Mesenchymal stem cell (in vitro differentiated cells and primary cell): ENCODE results near the gene CD6.

Source experiments
- DNase-seq: peaks from one replicate; pipeline ENCODE4 v3.0.0-alpha.2; 2013
- H2AFZ ChIP-seq: one replicate; pipeline ENCODE4 v1.6.1; 2013; ENCODE audit warnings: low read depth, mild to moderate bottlenecking, control low read depth, inconsistent platforms, low read length, moderate library complexity
- H2AK5ac ChIP-seq: 2 replicates; pipeline ENCODE4 v1.6.1; 2013; ENCODE audit warnings: low read length, moderate library complexity, mild to moderate bottlenecking, inconsistent platforms; ENCODE audit not compliant: severe bottlenecking
- H2BK120ac ChIP-seq: one replicate; pipeline ENCODE4 v1.6.1; 2013; ENCODE audit warnings: low read depth, mild to moderate bottlenecking, inconsistent platforms, low read length, moderate library complexity
- H2BK12ac ChIP-seq, 2 experiments: one replicate each; pipeline ENCODE4 v1.6.1; 2013; ENCODE audit warnings: inconsistent platforms in 2 of 2, low read length in 2 of 2, mild to moderate bottlenecking in 2 of 2, moderate library complexity in 2 of 2, control low read depth in 1 of 2
- H2BK15ac ChIP-seq: one replicate; pipeline ENCODE4 v1.6.1; 2013; ENCODE audit warnings: mild to moderate bottlenecking, low read depth, inconsistent platforms; ENCODE audit not compliant: poor library complexity, severe bottlenecking
- H2BK5ac ChIP-seq: 2 replicates; pipeline ENCODE4 v1.6.1; 2013; ENCODE audit warnings: low read depth, mild to moderate bottlenecking, low read length, control low read depth, inconsistent platforms; ENCODE audit not compliant: poor library complexity, severe bottlenecking
- H3K14ac ChIP-seq, 2 experiments: one replicate each; pipeline ENCODE4 v1.6.1; 2013; ENCODE audit warnings: inconsistent platforms in 2 of 2, low read length in 2 of 2, control low read depth in 1 of 2, mild to moderate bottlenecking in 1 of 2, moderate library complexity in 1 of 2
- H3K18ac ChIP-seq, 2 experiments: one replicate each; pipeline ENCODE4 v1.6.1; 2013; ENCODE audit warnings: inconsistent platforms in 2 of 2, low read length in 2 of 2, control low read depth in 1 of 2, low read depth in 1 of 2, mild to moderate bottlenecking in 1 of 2
- H3K23ac ChIP-seq, 2 experiments: one replicate each; pipeline ENCODE4 v1.6.1; 2013; ENCODE audit warnings: inconsistent platforms in 2 of 2, low read length in 2 of 2, mild to moderate bottlenecking in 2 of 2, moderate library complexity in 2 of 2, control low read depth in 1 of 2
- H3K27ac ChIP-seq: 2 replicates; pipeline ENCODE4 v1.5.1; 2013; ENCODE audit warnings: mild to moderate bottlenecking, moderate library complexity, low read length, control low read depth, inconsistent platforms; ENCODE audit not compliant: poor library complexity, severe bottlenecking
- H3K27me3 ChIP-seq, 2 experiments: 2 replicates each; pipeline versions ENCODE4 v1.6.1 to v1.7.0; 2013; ENCODE audit warnings: low read length in 2 of 2, mild to moderate bottlenecking in 2 of 2, moderate library complexity in 2 of 2, control low read depth in 1 of 2, inconsistent platforms in 1 of 2; ENCODE audit not compliant: control insufficient read depth in 1 of 2, insufficient read depth in 1 of 2
- H3K36me3 ChIP-seq, 2 experiments: 2 replicates each; pipeline versions ENCODE4 v1.6.1 to v1.7.0; 2013; ENCODE audit warnings: low read length in 2 of 2, control low read depth in 1 of 2, inconsistent platforms in 1 of 2, low read depth in 1 of 2, mild to moderate bottlenecking in 1 of 2; ENCODE audit not compliant: insufficient read depth in 2 of 2, control insufficient read depth in 1 of 2
- H3K4ac ChIP-seq, 2 experiments: one replicate each; pipeline ENCODE4 v1.6.1; 2013; ENCODE audit warnings: inconsistent platforms in 2 of 2, low read length in 2 of 2, mild to moderate bottlenecking in 2 of 2, moderate library complexity in 2 of 2, control low read depth in 1 of 2, low read depth in 1 of 2
- H3K4me1 ChIP-seq: 2 replicates; pipeline ENCODE4 v1.6.1; 2013; ENCODE audit warnings: low read depth, low read length, control low read depth; ENCODE audit not compliant: control insufficient read depth, insufficient read depth
- H3K4me2 ChIP-seq: 2 replicates; pipeline ENCODE4 v1.6.1; 2013; ENCODE audit warnings: low read length, mild to moderate bottlenecking, inconsistent platforms; ENCODE audit not compliant: poor library complexity, severe bottlenecking
- H3K4me3 ChIP-seq, 2 experiments: 2 replicates each; pipeline versions ENCODE4 v1.5.1 to v1.7.0; 2013; ENCODE audit warnings: low read length in 2 of 2, mild to moderate bottlenecking in 2 of 2, control low read depth in 1 of 2, low read depth in 1 of 2; ENCODE audit not compliant: insufficient read depth in 1 of 2
- H3K79me1 ChIP-seq: replicated peaks from 2 replicates; pipeline ENCODE4 v1.6.1; 2013; ENCODE audit warnings: mild to moderate bottlenecking, control low read depth, low read length, inconsistent platforms; ENCODE audit not compliant: poor library complexity, severe bottlenecking
- H3K9ac ChIP-seq: 2 replicates; pipeline ENCODE4 v1.7.0; 2013; ENCODE audit warnings: mild to moderate bottlenecking, low read length, moderate library complexity
- H3K9me3 ChIP-seq: 2 replicates; pipeline ENCODE4 v1.7.0; 2013; ENCODE audit warnings: mild to moderate bottlenecking, low read length; ENCODE audit not compliant: control insufficient read depth
- H4K8ac ChIP-seq: one replicate; pipeline ENCODE4 v1.6.1; 2013; ENCODE audit warnings: inconsistent platforms, mild to moderate bottlenecking, low read length, moderate library complexity
- H4K91ac ChIP-seq: one replicate; pipeline ENCODE4 v1.6.1; 2013; ENCODE audit warnings: mild to moderate bottlenecking, low read length, inconsistent platforms
- WGBS: methylation state at CpG from one replicate; pipeline ENCODE4 v1.1.7; 2013; ENCODE audit warnings: mixed read lengths; 5-methylcytosine and 5-hydroxymethylcytosine counted together

The CD6 gene

DNA sequence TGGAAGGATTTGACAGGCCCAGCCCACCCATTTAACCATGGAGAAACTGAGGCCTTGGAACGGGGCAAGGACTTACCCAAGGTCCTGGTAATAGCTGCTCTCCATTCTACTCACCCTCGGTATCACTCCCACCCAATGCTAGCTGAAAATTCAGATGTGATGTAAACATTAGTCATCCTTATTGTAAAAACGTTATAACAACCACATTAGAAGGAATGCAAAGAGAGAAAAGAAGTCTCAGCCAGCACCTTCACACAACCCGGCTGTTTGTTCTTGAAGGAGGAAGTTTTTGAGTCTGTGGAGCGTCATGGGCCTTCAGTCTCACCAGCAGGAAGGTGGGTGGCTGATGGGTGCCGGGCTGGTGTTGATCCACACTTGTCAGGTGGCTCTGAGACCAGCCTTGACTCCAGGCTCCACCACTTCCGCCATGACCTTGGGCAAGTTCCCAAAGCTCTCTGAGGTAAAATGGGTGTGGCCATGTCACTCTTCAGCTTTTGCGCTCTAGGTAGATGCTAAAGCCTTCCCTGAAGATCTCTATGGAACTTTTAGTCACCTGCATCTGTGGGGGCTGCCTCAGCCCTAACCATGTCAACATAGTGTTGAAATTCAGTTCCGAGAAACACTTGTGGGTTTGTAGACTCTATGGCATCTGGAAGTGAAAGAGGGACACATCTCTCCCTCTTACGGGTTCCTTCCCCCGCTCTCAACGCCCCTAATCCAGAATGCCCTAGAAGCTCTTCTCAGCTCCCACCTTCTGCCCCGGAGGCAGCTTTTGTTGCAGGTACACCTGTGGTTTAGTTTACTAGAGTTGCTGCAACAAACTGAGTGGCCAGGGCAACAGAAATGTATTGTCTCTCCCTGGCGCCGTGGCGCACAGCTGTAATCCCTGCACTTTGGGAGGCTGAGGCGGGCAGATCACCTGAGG is 14.8 kb downstream of the CD6 start:
- Histone ChIP-seq H3K18ac (no peak overlapping the region), H3K27me3 (peaks cover 16 to 55% of the 10 kb centered on the region in 2 experiments), H3K4me1 (peaks cover 2% of the 10 kb centered on the region), H3K14ac (no peak overlapping the region), H2BK15ac (no peak overlapping the region), H3K36me3 (no peaks in the 10 kb centered on the region), H2AK5ac (no peak overlapping the region), H3K79me1 (no peaks in the 10 kb centered on the region), H2BK120ac (no peak overlapping the region), H3K4me2 (no peak overlapping the region), H4K91ac (no peak overlapping the region), H2BK5ac (no peak overlapping the region), H3K23ac (no peak overlapping the region), H4K8ac (no peak overlapping the region), H3K9ac (no peak overlapping the region), H2BK12ac (no peak overlapping the region), H2AFZ (no peak overlapping the region), H3K27ac (no peak overlapping the region), H3K4me3 (no peak overlapping the region), H3K4ac (no peak overlapping the region), H3K9me3 (no peaks in the 10 kb centered on the region)
- 85% methylated on average over 14 of the region's 17 CpGs for WGBS
- DNase-seq = no peak

- Histone ChIP-seq H3K9me3 (no peaks in the 10 kb centered on the region), H2BK5ac (no peak overlapping the region), H3K27ac (no peak overlapping the region), H2AFZ (no peak overlapping the region), H2BK120ac (no peak overlapping the region), H3K36me3 (no peaks in the 10 kb centered on the region), H3K4ac (no peak overlapping the region), H4K8ac (no peak overlapping the region), H3K23ac (no peak overlapping the region), H3K4me1 (peaks cover 2% of the 10 kb centered on the region), H3K18ac (no peak overlapping the region), H4K91ac (no peak overlapping the region), H3K14ac (no peak overlapping the region), H2BK12ac (no peak overlapping the region), H3K79me1 (no peaks in the 10 kb centered on the region), H3K4me3 (no peak overlapping the region), H3K27me3 (peaks cover 16 to 60% of the 10 kb centered on the region in 2 experiments), H3K9ac (no peak overlapping the region), H3K4me2 (no peak overlapping the region), H2AK5ac (no peak overlapping the region), H2BK15ac (no peak overlapping the region)
- 75% methylated on average over 9 of the region's 9 CpGs for WGBS
- no peak for DNase-seq
These were observed 16.2 kb downstream of the CD6 start for GRCh38 chr11:60987577-60988277.

GRCh38 chr11:60988658-60989057 is 17.2 kb downstream of the CD6 start:
- no peak overlapping the region for H4K8ac ChIP-seq
- peaks cover 2% of the 10 kb centered on the region for H3K4me1 ChIP-seq
- no peak overlapping the region for H3K4ac ChIP-seq
- DNase-seq = no peak
- H3K14ac ChIP-seq = no peak overlapping the region
- peaks cover 23 to 64% of the 10 kb centered on the region in 2 experiments for H3K27me3 ChIP-seq
- H3K4me2 ChIP-seq = no peak overlapping the region
- no peak overlapping the region for H2AK5ac ChIP-seq
- 93% methylated on average over 1 of the region's 2 CpGs for WGBS
- H2AFZ ChIP-seq = no peak overlapping the region
- H4K91ac ChIP-seq = no peak overlapping the region
- no peaks in the 10 kb centered on the region for H3K9me3 ChIP-seq
- no peak overlapping the region for H3K23ac ChIP-seq
- no peak overlapping the region for H3K9ac ChIP-seq
- H3K18ac ChIP-seq = no peak overlapping the region
- no peak overlapping the region for H2BK120ac ChIP-seq
- no peak overlapping the region for H3K4me3 ChIP-seq
- no peaks in the 10 kb centered on the region for H3K36me3 ChIP-seq
- no peak overlapping the region for H2BK15ac ChIP-seq
- H3K79me1 ChIP-seq = no peaks in the 10 kb centered on the region
- no peak overlapping the region for H3K27ac ChIP-seq
- no peak overlapping the region for H2BK12ac ChIP-seq
- no peak overlapping the region for H2BK5ac ChIP-seq

DNA sequence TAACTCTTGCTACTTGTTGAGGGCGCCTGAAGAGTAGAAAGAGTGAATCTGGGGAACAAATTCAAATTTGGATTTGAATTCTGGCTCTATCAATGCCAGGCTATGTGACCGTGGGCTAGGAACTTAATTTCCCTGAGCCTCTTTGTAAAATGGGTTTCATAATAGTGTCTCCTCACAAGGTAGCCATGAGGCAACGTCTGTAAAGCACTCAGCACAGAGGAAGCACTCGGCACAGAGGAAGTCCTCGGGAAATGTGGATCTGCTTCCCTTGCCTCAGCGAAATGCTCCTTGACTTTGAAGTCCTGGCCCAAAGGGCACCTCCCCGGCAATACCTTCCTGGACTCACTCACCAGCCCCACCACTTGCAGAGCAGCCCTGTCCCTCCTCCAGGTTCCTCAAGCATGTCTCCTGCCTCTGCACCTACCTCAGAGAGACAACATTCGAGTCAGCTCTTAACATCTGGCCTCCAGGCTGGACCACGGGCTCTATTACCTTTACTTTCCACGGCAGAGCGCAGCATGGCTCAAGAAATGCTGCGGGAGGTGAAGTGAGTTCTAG is 17.7 kb downstream of the CD6 start:
- H3K4ac ChIP-seq = no peak overlapping the region
- no peak overlapping the region for H2AK5ac ChIP-seq
- no peak overlapping the region for H2BK15ac ChIP-seq
- H3K4me3 ChIP-seq = no peak overlapping the region
- H2BK5ac ChIP-seq = no peak overlapping the region
- H3K9ac ChIP-seq = no peak overlapping the region
- H3K27ac ChIP-seq = no peak overlapping the region
- H2AFZ ChIP-seq = no peak overlapping the region
- no peak overlapping the region for H3K23ac ChIP-seq
- 72% methylated on average over 12 of the region's 12 CpGs for WGBS
- H4K8ac ChIP-seq = no peak overlapping the region
- no peaks in the 10 kb centered on the region for H3K79me1 ChIP-seq
- H3K27me3 ChIP-seq = peaks cover 28 to 64% of the 10 kb centered on the region in 2 experiments
- peaks cover 2% of the 10 kb centered on the region for H3K4me1 ChIP-seq
- no peak overlapping the region for H3K14ac ChIP-seq
- DNase-seq = no peak
- no peak overlapping the region for H3K4me2 ChIP-seq
- H4K91ac ChIP-seq = no peak overlapping the region
- H3K36me3 ChIP-seq = no peaks in the 10 kb centered on the region
- H2BK120ac ChIP-seq = no peak overlapping the region
- no peak overlapping the region for H3K18ac ChIP-seq
- H2BK12ac ChIP-seq = no peak overlapping the region
- H3K9me3 ChIP-seq = no peaks in the 10 kb centered on the region
